Measurements from ENCODE around the gene PTPRD. TPM values are rescaled to one million over a fixed set of nuclear protein-coding genes. Genes with fewer than 3 reads are reported as not detected.
"Not testable (repeated sequence)": the region's sequence is repeated elsewhere in the genome, so short reads cannot be mapped to it uniquely, and the experiment has no call there.

The PTPRD gene
- total RNA-seq, 1 donor = 26.3 TPM

- no peak for DNase-seq (ENCODE audit: low read depth)
- no peak overlapping the region for H3K4me3 ChIP-seq (ENCODE audit: low read depth, low read length)
- TF ChIP-seq CTCF (IDR thresholded peaks at IDR 0.05; ENCODE audit: insufficient read depth, low read depth, low read length) = no peak
Observed at GRCh38 chr9:9492506-9492905, 1120.3 kb downstream of the PTPRD start.

- DNase-seq (ENCODE audit: low read depth) = no peak
- H3K4me3 ChIP-seq (ENCODE audit: low read depth, low read length) = no peak overlapping the region
- no peak for TF ChIP-seq CTCF (IDR thresholded peaks at IDR 0.05; ENCODE audit: insufficient read depth, low read depth, low read length)
Observed at GRCh38 chr9:9489183-9489582, 1123.6 kb downstream of the PTPRD start.

- TF ChIP-seq CTCF (IDR thresholded peaks at IDR 0.05; ENCODE audit: insufficient read depth, low read depth, low read length) = no peak
- DNase-seq (ENCODE audit: low read depth) = no peak
- H3K4me3 ChIP-seq (ENCODE audit: low read depth, low read length) = no peak overlapping the region
Observed at GRCh38 chr9:9483175-9483574, 1129.6 kb downstream of the PTPRD start.

GRCh38 chr9:9478741-9479140, 1134.1 kb downstream of the PTPRD start:
- no peak overlapping the region for H3K4me3 ChIP-seq (ENCODE audit: low read depth, low read length)
- no peak for DNase-seq (ENCODE audit: low read depth)
- no peak for TF ChIP-seq CTCF (IDR thresholded peaks at IDR 0.05; ENCODE audit: insufficient read depth, low read depth, low read length)

- no peak for DNase-seq (ENCODE audit: low read depth)
- no peak for TF ChIP-seq CTCF (IDR thresholded peaks at IDR 0.05; ENCODE audit: insufficient read depth, low read depth, low read length)
- H3K4me3 ChIP-seq (ENCODE audit: low read depth, low read length) = no peak overlapping the region
Observed at GRCh38 chr9:9469271-9469670, 1143.5 kb downstream of the PTPRD start.

- not testable (repeated sequence) for DNase-seq (ENCODE audit: low read depth)
Observed at GRCh38 chr9:9441874-9442273, 1170.9 kb downstream of the PTPRD start.

GRCh38 chr9:9437641-9438040, 1175.2 kb downstream of the PTPRD start:
- no peak for TF ChIP-seq CTCF (IDR thresholded peaks at IDR 0.05; ENCODE audit: insufficient read depth, low read depth, low read length)
- no peak for DNase-seq (ENCODE audit: low read depth)
- H3K4me3 ChIP-seq (ENCODE audit: low read depth, low read length) = no peak overlapping the region

More at GRCh38 chr9:9441874-9442273, 1170.9 kb downstream of the PTPRD start:
- not testable (repeated sequence) for H3K4me3 ChIP-seq (ENCODE audit: low read depth, low read length)

GRCh38 chr9:9426454-9426853, 1186.3 kb downstream of the PTPRD start:
- DNase-seq (ENCODE audit: low read depth) = not testable (repeated sequence)

More at GRCh38 chr9:9426454-9426853, 1186.3 kb downstream of the PTPRD start:
- H3K4me3 ChIP-seq (ENCODE audit: low read depth, low read length) = not testable (repeated sequence)

Data from fibroblast of villous mesenchyme (primary cell).